Heart right ventricle (tissue), 16 donors: ENCODE measurements around the gene STAT4. TPM values are rescaled to one million over a fixed set of nuclear protein-coding genes. Genes with fewer than 3 reads are reported as not detected.
A peak's percentile ranks its signal among the peaks of the same experiment; 100 is the strongest.

Experiments
- ATAC-seq, 8 donors: fragments of 200-7000 bp; cut with Tn5 transposase; one replicate each; pipeline ENCODE4 v1.9.1; 2020; ENCODE audit warnings: mild to moderate bottlenecking in 8 of 8, moderate library complexity in 8 of 8, moderate number of reproducible peaks in 1 of 8
- DNase-seq, 2 donors: peaks; one replicate each; pipeline ENCODE4 v3.0.0-alpha.2; 2020
- H3K27ac ChIP-seq, 10 donors: fragments of 200-600 bp; sonication (generic) in 2 of 10; one replicate each; pipeline versions ENCODE4 v1.5.0 to v1.8.0; 2020 to 2022; ENCODE audit warnings: mild to moderate bottlenecking in 3 of 10
- H3K27me3 ChIP-seq, 7 donors: fragments of 200-600 bp; one replicate each; pipeline ENCODE4 v1.8.0; 2021 to 2022; ENCODE audit warnings: mild to moderate bottlenecking in 2 of 7
- H3K36me3 ChIP-seq, 9 donors: fragments of 200-600 bp; sonication (generic) in 1 of 9; one replicate each; pipeline versions ENCODE4 v1.5.0 to v1.8.0; 2020 to 2022; ENCODE audit warnings: mild to moderate bottlenecking in 2 of 9
- H3K4me1 ChIP-seq, 9 donors: fragments of 200-600 bp; sonication (generic) in 1 of 9; one replicate each; pipeline versions ENCODE4 v1.5.0 to v1.8.0; 2020 to 2022; ENCODE audit warnings: mild to moderate bottlenecking in 4 of 9
- H3K4me3 ChIP-seq, 10 donors: fragments of 200-600 bp; sonication (generic) in 2 of 10; one replicate each; pipeline versions ENCODE4 v1.5.0 to v1.8.0; 2020 to 2022; ENCODE audit warnings: mild to moderate bottlenecking in 7 of 10, moderate library complexity in 2 of 10
- H3K9me3 ChIP-seq, 11 donors: fragments of 200-600 bp in 10 of 11; sonication (generic) in 2 of 11; one replicate each; pipeline versions ENCODE4 v1.5.0 to v1.8.0; 2013 to 2022; ENCODE audit warnings: mild to moderate bottlenecking in 2 of 11, control low read depth in 1 of 11, moderate library complexity in 1 of 11
- CTCF ChIP-seq, 9 donors: fragments of 200-600 bp; sonication (generic) in 2 of 9; IDR thresholded peaks; one replicate each; pipeline versions ENCODE4 v1.5.0 to v1.8.0; 2021 to 2022; ENCODE audit warnings: antibody characterized with exemption in 9 of 9, mild to moderate bottlenecking in 5 of 9, moderate library complexity in 1 of 9
- WGBS, 2 donors: extraction: QIAGEN DNeasy Blood & Tissue Kit; methylation state at CpG; one replicate each; pipeline ENCODE4 v1.1.7; 2013; ENCODE audit warnings: inconsistent platforms in 1 of 2; 5-methylcytosine and 5-hydroxymethylcytosine counted together
- intact Hi-C, 10 donors: fragments of 100-400 bp; cut with DNase I; formaldehyde crosslinking; loops; one replicate each; pipeline versions ENCODE4 v1.11.1 to v1.14.2; 2022
- polyA plus RNA-seq, 2 donors: library from polyadenylated mRNA; stranded (reverse); fragments of 200-250 nt; gene quantifications; one replicate each; pipeline ENCODE4 v1.2.3, GENCODE V29; 2013
- total RNA-seq, 10 donors: library from RNA; stranded (reverse); fragmentation: NEBNext Ultra II Directional in 3 of 10; extraction: Animal tissue kit (Norgen Biotek cat#: 25700) in 3 of 10; gene quantifications; one replicate each; pipeline versions ENCODE4 v1.2.1 to v1.2.4, GENCODE V29; 2021 to 2023
- donor health status: Arrhythmogenic right ventricular cardiomyopathy.
- donor health status: ischemic (EF 13 %, LVEDD 7.1; RV severe dilation, severe dysfunction).
- donor health status: healthy with polysubstance abuse.
- donor health status: DM: no; HTN: yes; CAD: no.
- donor health status: DM: no; HTN: no; CAD: no.
- donor health status: ischemic (EF 25% LVEDD 6.9; RV normal size, moderate dysfunction).
- donor health status: ischemic (EF 25% LVEDD 5.7; RV mildly dilated, moderate dysfunction).
- donor health status: healthy.
- donor health status: DM: yes; HTN: yes; CAD: no.
- donor health status: Ischemic cardiomyopathy.
- donor health status: ischemic (EF 35%, LVEDD 5.7; RV mildly dilated, moderate dysfunction).
- donor health status: nonischemic (EF 11% LVEDD 7.7; RV severe dilation, severe dysfunction).
- donor health status: DM: yes; HTN: yes; CAD: no.
- donor health status: PGD.
- donor health status: ischemic (EF 29% LVEDD 5.4; RV normal size, mild dysfunction).
- donor health status: nonischemic (EF 23%, LVEDD 6.1; RV moderate dilation, normal function).

STAT4 gene
- total and polyA plus RNA-seq, 12 donors, result 0.52 to 9.4 (median 2.2) TPM

GRCh38 chr2:191128172-191128910 lies 22.5 kb downstream of the STAT4 start:
- peaks cover 0 to 2% (median 0%) of the 10 kb centered on the region in 11 donors for H3K9me3 ChIP-seq
- ATAC-seq (no peak), DNase-seq (no peak)
- no peak overlapping the region for H3K4me3 ChIP-seq
- intact Hi-C loops, result no loop called here
- peaks cover 0 to 10% (median 0%) of the 10 kb centered on the region in 9 donors for H3K4me1 ChIP-seq
- H3K27me3 ChIP-seq, result no peaks in the 10 kb centered on the region
- no peak for TF ChIP-seq CTCF (IDR thresholded peaks at IDR 0.05)
- H3K36me3 ChIP-seq, result no peaks in the 10 kb centered on the region
- WGBS, 2 donors, result 71 to 87% methylated on average over 8 of the region's 8 CpGs
- H3K27ac ChIP-seq, result peak overlapping the region in 1 of 10 donors; percentile 63

- TF ChIP-seq CTCF (IDR thresholded peaks at IDR 0.05), result no peak
- Histone ChIP-seq H3K27me3 (no peaks in the 10 kb centered on the region), H3K4me3 (no peak overlapping the region), H3K36me3 (no peaks in the 10 kb centered on the region), H3K27ac (peak overlapping the region in 1 of 10 donors; percentile 7), H3K9me3 (peaks cover 0 to 2% (median 0%) of the 10 kb centered on the region in 11 donors), H3K4me1 (peaks cover 0 to 10% (median 0%) of the 10 kb centered on the region in 9 donors)
- 94 to 97% methylated on average over 3 of the region's 3 CpGs for WGBS, 2 donors
- DNase-seq, result no peak
- intact Hi-C loops, result no loop called here
- no peak for ATAC-seq
Observed at GRCh38 chr2:191127235-191127634, 23.6 kb downstream of the STAT4 start.

- WGBS, 2 donors, result 65 to 67% methylated on average over 4 of the region's 4 CpGs
- Histone ChIP-seq H3K9me3 (peaks cover 0 to 2% (median 0%) of the 10 kb centered on the region in 11 donors), H3K36me3 (no peaks in the 10 kb centered on the region), H3K4me3 (no peak overlapping the region), H3K27me3 (no peaks in the 10 kb centered on the region), H3K27ac (peak overlapping the region in 1 of 10 donors; percentile 7), H3K4me1 (peaks cover 0 to 10% (median 0%) of the 10 kb centered on the region in 9 donors)
- DNase-seq (no peak), ATAC-seq (no peak)
- no peak for TF ChIP-seq CTCF (IDR thresholded peaks at IDR 0.05)
- intact Hi-C loops, result no loop called here
Observed at GRCh38 chr2:191126386-191127085, 24.3 kb downstream of the STAT4 start.

GRCh38 chr2:191125646-191126045 lies 25.1 kb downstream of the STAT4 start:
- Histone ChIP-seq H3K4me3 (no peak overlapping the region), H3K36me3 (no peaks in the 10 kb centered on the region), H3K27me3 (no peaks in the 10 kb centered on the region), H3K4me1 (peaks cover 0 to 10% (median 0%) of the 10 kb centered on the region in 9 donors), H3K27ac (no peak overlapping the region), H3K9me3 (peaks cover 0 to 2% (median 0%) of the 10 kb centered on the region in 11 donors)
- 42 to 52% methylated on average over 2 of the region's 2 CpGs for WGBS, 2 donors
- no peak for DNase-seq
- TF ChIP-seq CTCF (IDR thresholded peaks at IDR 0.05), result no peak
- no peak for ATAC-seq
- intact Hi-C loops, result no loop called here
